NCI-H1417 treated with DMSO at 0.1 percent for 48 hours (cell line): Measurements from ENCODE around the gene CYFIP1.

Source experiments
- DNase-seq: peaks from one replicate; lab custom pipeline; 2025; lab: John Stamatoyannopoulos, UW

The CYFIP1 gene

GRCh38 chr15:22867886-22868285, 112.3 kb downstream of the CYFIP1 start:
- no peak for DNase-seq

GRCh38 chr15:22866079-22866478, 114.1 kb downstream of the CYFIP1 start:
- no peak for DNase-seq

- no peak for DNase-seq
Observed at GRCh38 chr15:22863356-22863755, 116.8 kb downstream of the CYFIP1 start.

GRCh38 chr15:22861161-22861560, 119.0 kb downstream of the CYFIP1 start:
- DNase-seq: no peak

GRCh38 chr15:22856659-22857058, 123.5 kb downstream of the CYFIP1 start:
- no peak for DNase-seq

- DNase-seq: no peak
Observed at GRCh38 chr15:22855791-22856190, 124.4 kb downstream of the CYFIP1 start.

GRCh38 chr15:22851513-22851912, 128.7 kb downstream of the CYFIP1 start:
- no peak for DNase-seq

GRCh38 chr15:22850055-22850454, 130.1 kb downstream of the CYFIP1 start:
- no peak for DNase-seq

- DNase-seq: no peak
Observed at GRCh38 chr15:22846073-22846472, 134.1 kb downstream of the CYFIP1 start.

- DNase-seq: no peak
Observed at GRCh38 chr15:22845289-22845900, 134.8 kb downstream of the CYFIP1 start.

- DNase-seq: no peak
Observed at GRCh38 chr15:22844421-22845288, 135.5 kb downstream of the CYFIP1 start.

- no peak for DNase-seq
Observed at GRCh38 chr15:22839046-22839695, 141.0 kb downstream of the CYFIP1 start.

- DNase-seq: peak; percentile 90
Observed at GRCh38 chr15:22838292-22839042, 141.7 kb downstream of the CYFIP1 start, which contains the start of gene NIPA2. NIPA2 (plus strand) TSS chr15:22838666; CDS start chr15:22851732, 13,066 bp downstream.

GRCh38 chr15:22831473-22831872, 148.7 kb downstream of the CYFIP1 start:
- no peak for DNase-seq

- DNase-seq: no peak
Observed at GRCh38 chr15:22827125-22827524, 153.0 kb downstream of the CYFIP1 start.

GRCh38 chr15:22823495-22824128, 156.6 kb downstream of the CYFIP1 start:
- no peak for DNase-seq

- no peak for DNase-seq
Observed at GRCh38 chr15:22819651-22820050, 160.5 kb downstream of the CYFIP1 start.
